ENCODE results near the gene PGBD1. TPM values are rescaled to one million over a fixed set of nuclear protein-coding genes. Genes with fewer than 3 reads are reported as not detected.

Gene PGBD1
- total and polyA plus RNA-seq, 10 of the 15 experiments (the other 5 are each of a cell fraction or from before 2014, with no cell fraction given), result 1.9 to 4.9 (median 3.8) TPM

DNA sequence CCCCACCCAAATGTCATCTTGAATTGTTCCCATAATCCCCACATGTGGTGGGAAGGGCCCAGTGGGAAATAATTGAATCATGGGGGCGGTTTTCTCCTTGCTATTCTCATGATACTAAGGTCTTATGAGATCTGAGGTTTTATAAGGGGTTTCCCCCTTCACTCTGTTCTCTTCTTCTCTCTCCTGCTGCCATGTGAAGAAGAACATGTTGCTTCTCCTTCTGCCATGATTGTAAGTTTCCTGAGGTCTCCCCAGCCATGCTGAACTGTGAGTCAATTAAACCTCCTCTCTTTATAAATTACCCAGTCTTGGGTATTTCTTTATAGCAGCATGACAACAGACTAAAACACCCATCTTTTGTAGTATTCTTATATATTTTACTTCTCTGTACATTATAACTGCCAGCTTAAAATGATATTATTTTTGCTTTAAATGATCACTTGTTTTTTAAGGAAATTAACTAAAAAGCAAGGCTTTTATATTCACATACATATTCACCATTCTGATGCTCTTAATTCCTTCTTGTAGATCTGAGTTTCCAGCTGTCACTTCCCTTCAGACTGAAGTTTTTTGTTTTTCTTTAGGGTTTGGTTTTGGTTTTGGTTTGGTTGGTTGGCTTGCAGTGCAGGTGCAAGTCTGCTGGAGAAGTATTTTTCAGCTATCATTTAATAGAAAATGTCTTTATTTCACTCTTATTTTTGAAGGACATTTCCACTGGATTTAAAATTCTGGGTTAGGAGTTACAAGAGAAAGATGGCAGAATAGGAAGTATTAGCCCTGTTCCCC is 59.1 kb downstream of the PGBD1 start (continued):
- no peak for TF ChIP-seq ZBTB40 (IDR thresholded peaks at IDR 0.05; ENCODE audit: borderline replicate concordance)
- TF ChIP-seq NFIC (IDR thresholded peaks at IDR 0.05; ENCODE audit: low read depth, low read length), result no peak

DNA sequence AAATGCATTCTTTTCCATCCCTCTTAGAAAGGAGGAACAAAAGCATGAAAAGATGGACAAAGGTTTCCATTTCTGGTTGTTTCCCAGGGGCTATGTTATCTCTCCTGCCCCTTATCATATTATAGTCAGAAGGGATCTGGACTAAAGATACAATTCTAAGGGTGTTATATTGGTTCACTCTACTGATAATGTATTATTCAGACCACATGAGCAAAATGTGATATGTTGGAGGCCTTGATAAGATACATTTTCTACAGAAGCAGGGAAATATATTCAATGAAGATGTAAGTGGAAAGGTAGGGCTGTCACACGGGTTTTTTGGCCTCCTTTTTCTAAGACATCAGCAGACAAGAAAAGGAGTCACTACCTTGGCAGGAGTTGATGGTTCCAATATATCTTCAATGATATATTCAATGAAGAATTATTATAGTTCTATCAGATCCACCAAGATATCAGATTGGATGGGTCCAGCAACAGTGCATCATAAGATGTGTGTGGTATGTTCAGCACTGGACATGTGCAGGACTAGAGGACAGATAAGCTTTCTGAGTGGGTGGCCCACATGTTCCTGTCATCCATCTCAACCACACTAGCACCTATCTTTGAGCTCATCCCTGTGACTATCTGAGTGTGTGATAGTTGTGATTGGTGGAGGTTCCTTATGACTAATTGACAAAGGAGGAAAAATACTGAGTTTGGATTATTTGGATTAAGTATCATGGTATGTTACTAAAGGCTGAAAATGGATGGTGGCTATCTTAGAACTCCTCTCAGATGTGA is 62.7 kb downstream of the PGBD1 start:
- Histone ChIP-seq H3K27ac (ENCODE audit: control insufficient read depth, insufficient read depth) (no peak overlapping the region), H2AFZ (ENCODE audit: control insufficient read depth, low read depth, low read length) (no peak overlapping the region), H3K4me1 (ENCODE audit: control insufficient read depth, insufficient read depth, low read length) (no peaks in the 10 kb centered on the region), H3K9me3 (replicated peaks; ENCODE audit: control insufficient read depth, insufficient read depth, low read length) (peaks cover 12% of the 10 kb centered on the region; the same call in 2 of the 3 replicates), H4K20me1 (ENCODE audit: control insufficient read depth, insufficient read depth) (no peaks in the 10 kb centered on the region), H3K9ac (ENCODE audit: control insufficient read depth, insufficient read depth, low read length) (no peak overlapping the region), H3K4me3 (no peak overlapping the region), H3K36me3 (ENCODE audit: control insufficient read depth in 2 of 2, insufficient read depth in 2 of 2, low read length in 1 of 2) (no peaks in the 10 kb centered on the region), H3K27me3 (replicated peaks in 1 of 2; ENCODE audit: control insufficient read depth in 2 of 2, insufficient read depth in 2 of 2, low read length in 1 of 2) (no peaks in the 10 kb centered on the region), H3K4me2 (ENCODE audit: control insufficient read depth, insufficient read depth) (no peak overlapping the region), H3K79me2 (ENCODE audit: control insufficient read depth, insufficient read depth, low read length) (no peaks in the 10 kb centered on the region)
- TF ChIP-seq NBN (IDR thresholded peaks at IDR 0.05) (no peak), SREBF1 (IDR thresholded peaks at IDR 0.05; ENCODE audit: low read length) (no peak), YBX1 (IDR thresholded peaks at IDR 0.05) (no peak), ATF2 (IDR thresholded peaks at IDR 0.05; ENCODE audit: low read length) (no peak), MYC (IDR thresholded peaks at IDR 0.05; ENCODE audit: insufficient read depth, insufficient read length, insufficient replicate concordance, low read length, severe bottlenecking) (no peak)
- ChIA-PET POLR2A (interaction anchor here (0.7 kb wide), 1 partner anchor 154 kb away, joined by 4 read pairs; no protein-coding TSS in a partner anchor), CTCF (interaction anchor here (0.7 to 0.9 kb wide), 2 partner anchors 12 to 123 kb away, joined by 3 to 4 read pairs; no protein-coding TSS in a partner anchor), SMC1A (ENCODE audit: uncharacterized antibody, unreplicated experiment) (no interaction called here), RAD21 (ENCODE audit: unreplicated experiment) (no interaction called here)
- 0% methylated on average over 1 of the region's 1 CpG for WGBS (ENCODE audit: insufficient coverage, insufficient replicate concordance, low lambda C conversion rate, missing lambda C conversion rate)
- no peak for DNase-seq (ENCODE audit: low read depth, low spot score)
- FAIRE-seq, result no peak
- in situ Hi-C loops (cut with MboI), result loop anchor here (25.0 kb wide), 1 partner anchor 1682 kb away; the partner anchor contains the start of gene ZNF322
- no TSS peak for BruUV-seq (replicated peaks)
- intact Hi-C loops (cut with micrococcal nuclease; ENCODE audit: unreplicated experiment), result no loop called here
- no peak for ATAC-seq
